ENCODE data around the gene HIPK4. TPM values are rescaled to one million over a fixed set of nuclear protein-coding genes. Genes with fewer than 3 reads are reported as not detected.

The HIPK4 gene
- total and polyA plus RNA-seq, 3 experiments from 2014 or later = not detected

DNA sequence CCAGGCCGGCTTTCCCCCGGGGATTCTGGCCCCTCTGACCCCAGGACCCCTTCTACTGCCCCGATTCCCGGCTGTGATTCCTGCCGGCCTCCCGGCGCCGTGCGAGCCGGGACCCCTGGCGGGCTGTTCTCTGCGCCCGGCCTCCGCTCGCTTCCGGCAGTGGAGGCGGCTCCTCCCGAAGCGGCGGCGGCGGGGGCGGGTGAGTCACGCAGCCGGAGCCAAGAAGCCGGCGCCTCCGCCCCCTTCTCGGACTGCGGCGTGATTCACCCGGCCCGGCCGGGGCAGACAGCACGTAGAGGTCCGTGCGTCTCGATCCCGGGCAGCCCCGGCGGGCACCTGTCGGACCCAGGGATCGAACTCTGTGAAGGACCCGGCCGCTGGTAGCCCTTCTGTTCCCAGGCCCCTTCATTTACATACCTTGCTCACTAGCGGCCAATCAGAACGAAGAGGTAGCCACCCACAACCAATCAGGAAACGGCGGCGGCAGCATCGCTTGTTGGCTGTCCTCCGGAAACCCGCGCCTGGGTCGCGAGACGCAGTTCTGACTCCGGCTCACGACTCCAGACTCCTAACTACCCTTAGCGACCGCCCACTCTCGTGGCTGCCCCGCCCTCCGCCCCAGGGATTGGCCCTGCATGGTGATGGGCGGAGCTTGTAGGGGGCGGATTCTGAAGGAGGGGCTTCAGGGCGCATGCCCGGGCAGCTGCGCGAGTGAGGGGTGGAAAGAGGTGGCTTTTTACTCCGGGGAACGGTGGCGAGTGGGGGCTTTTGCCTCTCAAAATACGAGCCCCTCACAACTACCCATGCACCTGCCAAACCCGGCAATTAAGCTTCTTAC is 35.7 kb upstream of the HIPK4 start, which contains the start of gene SERTAD1:
SERTAD1 (minus strand) TSS at position 543 of the 838 bp plus-strand sequence. CDS start 2,446 bp downstream, outside the sequence.
- peaks cover 25 to 33% (median 31%) of the 10 kb centered on the region in 3 donors for H3K4me1 Mint-ChIP-seq
- CTCF ChIA-PET = interaction anchor here (0.7 to 2.4 kb wide), 7 partner anchors 9 to 209 kb away, joined by 3 to 13 read pairs (median 4); partner anchors contain the start of genes PRX and SERTAD3
- Histone ChIP-seq H3K4me1 (ENCODE audit: insufficient read depth, low read length) (peaks cover 20% of the 10 kb centered on the region), H3K4me3 (ENCODE audit: low read length) (peak within 1 kb of the TSS; percentile 97), H3K36me3 (ENCODE audit: insufficient read depth, low read length) (no peaks in the 10 kb centered on the region), H3K27ac (ENCODE audit: low read depth, low read length) (peak within 1 kb of the TSS; percentile 90), H3K27me3 (ENCODE audit: insufficient read depth, low read length, poor library complexity, severe bottlenecking) (no peaks in the 10 kb centered on the region), H3K9me3 (ENCODE audit: low read length) (no peaks in the 10 kb centered on the region)
- peak within 1 kb of the TSS; percentile 94 to 100 (median 98) for H3K27ac Mint-ChIP-seq
- H3K9me3 Mint-ChIP-seq = no peaks in the 10 kb centered on the region
- peaks cover 0 to 26% (median 0%) of the 10 kb centered on the region in 3 donors for H3K36me3 Mint-ChIP-seq
- DNase-seq = peak; percentile 100
- POLR2A ChIA-PET = interaction anchor here (0.6 to 2.2 kb wide), 7 partner anchors 9 to 178 kb away, joined by 3 to 27 read pairs (median 5); partner anchors contain the start of genes BLVRB and SERTAD3
- H3K27me3 Mint-ChIP-seq = peaks cover 0 to 5% of the 10 kb centered on the region in 2 donors
- peak within 1 kb of the TSS; percentile 90 to 99 (median 96) for H3K4me3 Mint-ChIP-seq

DNA sequence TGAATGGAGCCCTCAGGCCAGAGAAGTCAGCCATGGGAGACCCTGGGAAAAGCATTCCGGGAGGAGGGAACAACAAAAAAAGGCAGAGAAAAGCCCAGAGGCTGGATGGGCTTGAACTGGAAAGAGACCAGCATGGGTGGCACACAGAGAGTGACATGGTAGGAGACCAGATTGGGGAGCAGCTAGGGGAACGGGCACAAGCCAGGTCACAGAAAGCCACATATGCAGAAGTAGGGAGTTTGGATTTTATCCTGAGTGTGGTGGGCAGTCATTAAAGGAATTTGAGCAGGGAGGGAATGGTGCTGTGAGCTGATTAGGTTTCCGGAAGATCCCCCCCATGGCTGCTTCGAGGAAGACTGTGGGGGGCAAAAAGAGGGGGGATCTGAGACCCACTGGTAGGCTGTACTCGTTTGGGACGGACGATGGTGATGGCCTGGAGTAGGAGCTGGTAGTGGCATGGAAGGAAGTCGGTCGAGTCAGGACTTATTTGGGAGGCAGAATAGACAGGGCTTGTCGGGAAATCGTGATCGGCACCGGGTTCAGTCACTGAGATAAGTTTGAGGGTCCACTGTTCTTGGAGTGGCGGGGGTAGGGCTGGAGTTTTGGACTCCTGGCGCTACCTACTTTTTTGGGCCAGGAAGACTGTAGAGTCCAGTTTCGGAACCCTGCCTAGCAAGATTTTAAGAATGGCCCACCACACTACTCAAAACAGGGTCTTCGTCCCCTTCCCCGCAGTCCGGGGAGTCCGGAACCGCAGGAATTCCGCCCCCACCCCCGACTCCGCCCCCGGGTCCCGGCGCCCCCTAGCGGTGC is 34.9 kb upstream of the HIPK4 start:
- peaks cover 0 to 26% (median 0%) of the 10 kb centered on the region in 3 donors for H3K36me3 Mint-ChIP-seq
- Histone ChIP-seq H3K27me3 (ENCODE audit: insufficient read depth, low read length, poor library complexity, severe bottlenecking) (no peaks in the 10 kb centered on the region), H3K4me3 (ENCODE audit: low read length) (peak overlapping the region; percentile 97), H3K4me1 (ENCODE audit: insufficient read depth, low read length) (peaks cover 20% of the 10 kb centered on the region), H3K9me3 (ENCODE audit: low read length) (no peaks in the 10 kb centered on the region), H3K27ac (ENCODE audit: low read depth, low read length) (peak overlapping the region; percentile 90), H3K36me3 (ENCODE audit: insufficient read depth, low read length) (no peaks in the 10 kb centered on the region)
- ChIA-PET POLR2A (interaction anchor here (0.7 to 1.0 kb wide), 2 partner anchors 18 to 41 kb away, joined by 3 to 4 read pairs; no protein-coding TSS in a partner anchor), CTCF (interaction anchor here (1.0 to 1.8 kb wide), 3 partner anchors 12 to 210 kb away, joined by 3 to 4 read pairs (median 3); partner anchors contain the start of gene PRX)
- no peak for DNase-seq
- peak overlapping the region; percentile 90 to 99 (median 96) for H3K4me3 Mint-ChIP-seq
- peaks cover 0 to 5% of the 10 kb centered on the region in 2 donors for H3K27me3 Mint-ChIP-seq
- no peaks in the 10 kb centered on the region for H3K9me3 Mint-ChIP-seq
- H3K27ac Mint-ChIP-seq = peak overlapping the region; percentile 94 to 100 (median 98)
- H3K4me1 Mint-ChIP-seq = peaks cover 27 to 35% (median 35%) of the 10 kb centered on the region in 3 donors

DNA sequence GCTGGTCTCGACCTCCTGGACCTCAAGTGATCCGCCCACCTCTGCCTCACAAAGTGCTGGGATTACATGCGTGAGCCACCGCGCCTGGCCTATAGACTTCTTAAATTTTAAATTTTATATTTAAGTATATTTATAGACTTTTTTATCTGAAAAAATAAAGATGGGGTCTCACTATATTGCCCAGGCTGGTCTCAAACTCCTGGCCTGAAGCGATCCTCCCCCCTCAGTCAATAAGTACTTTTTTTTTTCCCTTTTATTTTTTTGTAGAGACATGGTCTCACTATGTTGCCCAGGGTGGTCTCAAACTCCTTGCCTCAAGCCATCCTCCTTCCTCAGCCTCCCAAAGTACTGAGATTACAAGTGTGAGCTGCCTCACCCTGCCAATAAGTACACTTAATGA is 34.0 kb upstream of the HIPK4 start:
- DNase-seq = no peak
- ChIA-PET CTCF (interaction anchor here (1.0 to 4.3 kb wide), 3 partner anchors 19 to 178 kb away, joined by 3 to 46 read pairs (median 4); partner anchors contain the start of genes BLVRB and SPTBN4), POLR2A (interaction anchor here (1.3 kb wide), 1 partner anchor 19 kb away, joined by 4 read pairs; no protein-coding TSS in a partner anchor)
- Mint-ChIP-seq H3K4me1 (peaks cover 28 to 37% (median 35%) of the 10 kb centered on the region in 3 donors), H3K27me3 (peaks cover 0 to 5% of the 10 kb centered on the region in 2 donors), H3K36me3 (peaks cover 0 to 26% (median 0%) of the 10 kb centered on the region in 3 donors), H3K9me3 (no peaks in the 10 kb centered on the region), H3K4me3 (peak overlapping the region in 6 of 7 donors; percentile 19 to 99 (median 46)), H3K27ac (peak overlapping the region in 6 of 8 donors; percentile 29 to 95 (median 76))
- no peaks in the 10 kb centered on the region for H3K36me3 ChIP-seq (ENCODE audit: insufficient read depth, low read length)
- H3K27ac ChIP-seq (ENCODE audit: low read depth, low read length) = no peak overlapping the region
- H3K27me3 ChIP-seq (ENCODE audit: insufficient read depth, low read length, poor library complexity, severe bottlenecking) = no peaks in the 10 kb centered on the region
- H3K9me3 ChIP-seq (ENCODE audit: low read length) = no peaks in the 10 kb centered on the region
- H3K4me1 ChIP-seq (ENCODE audit: insufficient read depth, low read length) = peaks cover 20% of the 10 kb centered on the region
- H3K4me3 ChIP-seq (ENCODE audit: low read length) = no peak overlapping the region

DNA sequence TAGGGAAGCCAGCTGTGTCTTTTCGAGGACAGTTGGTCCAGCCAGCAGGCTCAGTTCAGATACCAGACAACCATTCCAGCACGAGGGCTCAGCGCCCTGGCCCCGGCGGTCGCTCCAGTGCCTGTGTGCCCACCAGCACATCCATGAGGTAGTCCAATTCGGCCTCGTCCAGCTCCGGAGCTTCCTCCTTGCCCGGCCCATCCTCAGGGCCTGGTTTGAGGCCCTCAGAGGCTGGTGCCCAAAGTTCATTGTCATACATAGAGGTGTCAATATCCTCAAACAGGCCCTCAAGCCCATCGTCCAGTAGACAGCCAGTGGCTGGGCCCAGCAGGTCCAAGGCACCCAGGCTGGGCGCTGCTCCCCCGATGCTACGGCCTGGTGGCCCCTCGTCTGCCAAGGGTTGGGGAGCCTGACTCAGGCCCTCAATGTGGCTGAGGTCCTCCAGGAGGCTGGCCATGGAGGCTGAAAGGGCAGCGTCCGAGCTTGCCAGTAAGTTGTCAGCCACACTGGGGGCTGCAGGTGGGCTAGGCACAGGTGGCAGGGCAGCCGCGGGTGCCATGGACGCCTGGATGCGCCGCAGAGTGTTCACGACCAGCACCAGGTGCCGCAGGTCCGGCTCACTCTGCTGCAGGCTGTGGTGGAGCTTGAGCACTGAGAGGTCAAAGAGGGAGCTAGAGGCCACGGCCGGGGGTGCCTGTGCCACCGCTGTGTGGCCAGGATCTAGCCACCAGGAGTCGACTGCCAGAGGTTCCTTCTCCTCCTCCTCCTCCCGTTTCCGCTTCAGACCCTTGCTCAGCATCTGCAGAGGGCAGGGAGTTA is 33.0 kb upstream of the HIPK4 start:
- Mint-ChIP-seq H3K27me3 (peaks cover 0 to 6% of the 10 kb centered on the region in 2 donors), H3K4me1 (peaks cover 28 to 37% (median 35%) of the 10 kb centered on the region in 3 donors), H3K36me3 (peaks cover 0 to 26% (median 0%) of the 10 kb centered on the region in 3 donors), H3K27ac (peak overlapping the region in 3 of 8 donors; percentile 21 to 94 (median 60)), H3K4me3 (peak overlapping the region in 6 of 7 donors; percentile 26 to 96 (median 67)), H3K9me3 (no peaks in the 10 kb centered on the region)
- CTCF ChIA-PET = interaction anchor here (1.0 to 4.3 kb wide), 3 partner anchors 15 to 179 kb away, joined by 3 to 46 read pairs (median 5); partner anchors contain the start of genes BLVRB and SPTBN4
- no peak for DNase-seq
- no peaks in the 10 kb centered on the region for H3K36me3 ChIP-seq (ENCODE audit: insufficient read depth, low read length)
- no peak overlapping the region for H3K27ac ChIP-seq (ENCODE audit: low read depth, low read length)
- no peaks in the 10 kb centered on the region for H3K27me3 ChIP-seq (ENCODE audit: insufficient read depth, low read length, poor library complexity, severe bottlenecking)
- no peak overlapping the region for H3K4me3 ChIP-seq (ENCODE audit: low read length)
- H3K9me3 ChIP-seq (ENCODE audit: low read length) = no peaks in the 10 kb centered on the region
- peaks cover 20% of the 10 kb centered on the region for H3K4me1 ChIP-seq (ENCODE audit: insufficient read depth, low read length)
- POLR2A ChIA-PET = interaction anchor here (0.6 to 1.3 kb wide), 2 partner anchors 20 to 27 kb away, joined by 3 to 4 read pairs; no protein-coding TSS in a partner anchor

DNA sequence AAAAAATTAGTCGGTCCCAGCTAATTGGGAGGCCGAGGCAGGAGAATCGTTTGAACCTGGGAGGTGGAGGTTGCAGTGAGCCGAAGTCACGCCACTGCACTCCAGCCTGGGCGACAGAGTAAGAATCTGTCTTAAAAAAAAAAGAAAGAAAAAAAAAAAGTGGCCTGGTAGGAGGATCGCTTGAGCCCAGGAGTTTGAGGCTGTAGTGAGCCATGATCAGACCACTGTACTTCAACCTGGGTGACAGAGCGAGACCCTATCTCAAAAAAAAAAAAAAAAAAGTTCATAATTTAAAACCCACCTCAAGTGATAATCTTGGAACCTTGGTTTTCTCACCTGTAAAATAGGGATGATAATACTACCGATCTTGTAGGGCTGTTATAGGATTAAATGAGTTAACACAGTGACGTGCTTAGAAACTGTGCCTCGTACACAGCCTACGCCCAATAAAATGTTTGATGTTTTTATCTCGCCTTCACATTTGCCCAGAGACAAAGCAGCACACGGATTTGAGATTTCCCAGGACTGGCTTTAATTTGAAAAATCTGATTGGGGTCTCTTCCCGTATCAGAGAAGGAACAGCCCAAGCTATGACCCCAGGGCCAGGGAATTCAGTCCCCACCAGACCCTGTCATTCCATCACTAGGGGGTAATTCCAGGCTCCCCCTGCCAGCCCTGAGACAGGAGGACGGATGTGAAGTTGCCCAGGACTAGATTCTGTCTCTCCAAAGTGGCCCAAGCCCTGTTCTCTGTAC is 32.2 kb upstream of the HIPK4 start:
- H3K9me3 ChIP-seq (ENCODE audit: low read length) = no peaks in the 10 kb centered on the region
- H3K36me3 Mint-ChIP-seq = peaks cover 0 to 26% (median 0%) of the 10 kb centered on the region in 3 donors
- no peaks in the 10 kb centered on the region for H3K9me3 Mint-ChIP-seq
- H3K27ac Mint-ChIP-seq = peak overlapping the region; percentile 32 to 96 (median 84)
- peak overlapping the region; percentile 90 for H3K27ac ChIP-seq (ENCODE audit: low read depth, low read length)
- H3K4me3 Mint-ChIP-seq = peak overlapping the region; percentile 26 to 96 (median 85)
- peaks cover 0 to 6% of the 10 kb centered on the region in 2 donors for H3K27me3 Mint-ChIP-seq
- ChIA-PET CTCF (interaction anchor here (1.7 to 4.3 kb wide), 5 partner anchors 9 to 99 kb away, joined by 5 to 46 read pairs (median 6); partner anchors contain the start of genes BLVRB, C19orf47, PLD3 and SPTBN4), POLR2A (interaction anchor here (0.7 kb wide), 2 partner anchors 18 to 35 kb away, joined by 3 to 4 read pairs; no protein-coding TSS in a partner anchor)
- peak overlapping the region; percentile 81 for H3K4me3 ChIP-seq (ENCODE audit: low read length)
- peaks cover 30 to 40% (median 38%) of the 10 kb centered on the region in 3 donors for H3K4me1 Mint-ChIP-seq
- H3K27me3 ChIP-seq (ENCODE audit: insufficient read depth, low read length, poor library complexity, severe bottlenecking) = no peaks in the 10 kb centered on the region
- DNase-seq = no peak
- H3K36me3 ChIP-seq (ENCODE audit: insufficient read depth, low read length) = no peaks in the 10 kb centered on the region
- peaks cover 20% of the 10 kb centered on the region for H3K4me1 ChIP-seq (ENCODE audit: insufficient read depth, low read length)
